Measurements from ENCODE around the gene CASP8.

CASP8 gene

GRCh38 chr2:201244829-201245228, 15.5 kb upstream of the CASP8 start:
- no peak for DNase-seq

DNA sequence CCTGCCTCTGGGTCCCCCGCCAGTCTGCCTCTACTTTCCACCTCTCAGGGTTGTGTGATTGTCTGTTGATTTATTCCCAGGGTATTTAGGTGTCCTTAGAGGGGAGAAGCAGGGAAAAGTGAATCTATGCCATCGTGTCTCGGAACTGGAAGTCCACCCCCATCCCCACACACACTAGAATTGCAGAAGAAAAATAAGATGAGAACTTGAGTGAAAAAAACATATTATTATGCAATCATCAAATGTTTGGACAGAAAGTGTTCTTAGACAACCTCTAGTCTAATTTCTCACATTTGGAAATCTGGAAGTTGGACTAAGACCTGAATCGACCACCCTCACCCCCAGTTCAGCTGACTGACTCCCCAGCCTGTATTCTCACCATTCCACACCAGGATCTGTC, 14.1 kb upstream of the CASP8 start:
- no peak for DNase-seq

- no peak for DNase-seq
These were observed 12.0 kb upstream of the CASP8 start for GRCh38 chr2:201248288-201248844.

DNA sequence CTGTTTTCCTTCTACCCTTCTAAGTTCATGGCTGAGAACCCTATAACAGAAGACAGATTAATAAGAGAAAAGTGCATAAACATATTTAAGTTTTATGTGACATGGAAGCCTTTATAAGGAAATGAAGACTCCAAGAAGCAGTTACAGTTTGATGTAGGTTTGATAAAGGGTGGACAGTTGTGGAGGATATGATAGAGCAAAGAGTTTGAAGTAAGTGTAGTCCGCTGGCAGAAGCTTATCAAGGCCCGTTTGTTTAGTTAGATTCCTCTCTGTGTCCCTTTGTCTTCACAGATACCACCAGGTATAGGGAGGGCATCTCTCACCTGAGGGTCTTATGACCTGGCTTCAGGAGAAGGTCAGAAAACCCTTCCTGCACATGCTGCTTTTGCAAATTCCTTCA, 10.4 kb upstream of the CASP8 start:
- DNase-seq = no peak

DNA sequence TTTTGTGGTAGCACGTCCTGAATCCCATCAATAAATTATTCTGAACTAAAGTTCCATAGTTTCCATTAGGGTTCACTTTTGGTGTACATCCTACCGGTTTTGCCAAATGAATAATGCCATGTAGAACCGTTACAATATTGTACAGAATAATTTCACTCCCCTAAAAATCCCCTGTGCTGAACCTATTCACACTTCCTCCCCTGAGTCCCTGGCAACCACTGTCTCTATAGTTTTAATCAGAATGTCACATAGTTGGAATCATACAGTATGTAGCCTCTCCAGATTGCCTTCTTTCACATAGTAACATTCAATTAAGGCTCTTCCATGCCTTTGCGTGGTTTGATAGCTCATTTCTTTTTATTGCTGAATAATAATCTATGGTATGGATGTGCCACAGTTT, 9.6 kb upstream of the CASP8 start:
- DNase-seq = no peak

- no peak for DNase-seq
These were observed 6.1 kb upstream of the CASP8 start for GRCh38 chr2:201254081-201254730.

DNA sequence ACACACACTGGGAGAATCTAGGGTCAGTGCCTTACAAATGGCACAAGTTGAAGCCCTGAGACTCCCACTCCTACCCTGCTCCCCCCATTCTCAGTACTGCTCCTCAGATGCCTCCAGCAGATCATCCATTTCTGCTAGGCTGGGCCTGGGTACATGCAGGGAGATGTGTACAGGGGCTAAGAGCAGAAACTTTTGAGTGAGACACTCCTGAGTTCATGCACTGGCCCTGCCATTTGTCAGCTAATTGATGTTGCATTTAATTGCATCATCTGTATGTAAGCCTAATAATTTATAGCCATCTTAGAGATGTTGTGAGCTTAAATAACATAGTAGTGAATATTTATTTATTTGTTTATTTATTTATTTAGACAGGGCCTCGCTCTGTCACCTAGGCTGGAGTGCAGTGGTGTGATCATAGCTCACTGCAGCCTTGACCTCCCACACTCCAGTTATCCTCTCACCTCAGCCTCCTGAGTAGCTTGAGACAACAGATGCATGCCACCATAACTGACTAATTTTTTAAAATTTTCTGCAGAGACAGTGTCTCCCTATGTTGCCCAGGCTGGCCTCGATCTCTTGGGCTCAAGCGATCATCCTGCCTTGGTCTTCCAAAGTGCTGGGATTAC, 4.8 kb upstream of the CASP8 start:
- no peak for DNase-seq

DNA sequence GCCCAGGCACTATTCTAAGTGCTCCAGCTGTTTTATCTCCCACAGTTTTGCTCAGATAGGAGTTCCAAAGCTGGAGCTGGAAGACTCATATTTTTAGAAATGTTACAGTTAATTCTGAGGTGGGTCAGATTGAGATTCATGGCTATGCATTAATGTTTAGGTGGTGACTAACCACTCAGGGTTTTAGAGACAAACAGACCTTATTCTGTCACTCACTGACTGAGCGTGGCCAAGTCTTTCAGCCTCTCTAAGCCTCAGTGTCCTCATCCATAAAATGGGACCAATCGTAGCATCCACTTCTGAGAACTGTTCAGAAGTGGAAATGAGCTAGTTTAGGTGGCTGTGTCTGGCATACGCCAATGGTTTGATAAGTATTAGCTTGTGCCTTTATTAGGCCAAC, 4.3 kb upstream of the CASP8 start:
- DNase-seq = no peak

DNA sequence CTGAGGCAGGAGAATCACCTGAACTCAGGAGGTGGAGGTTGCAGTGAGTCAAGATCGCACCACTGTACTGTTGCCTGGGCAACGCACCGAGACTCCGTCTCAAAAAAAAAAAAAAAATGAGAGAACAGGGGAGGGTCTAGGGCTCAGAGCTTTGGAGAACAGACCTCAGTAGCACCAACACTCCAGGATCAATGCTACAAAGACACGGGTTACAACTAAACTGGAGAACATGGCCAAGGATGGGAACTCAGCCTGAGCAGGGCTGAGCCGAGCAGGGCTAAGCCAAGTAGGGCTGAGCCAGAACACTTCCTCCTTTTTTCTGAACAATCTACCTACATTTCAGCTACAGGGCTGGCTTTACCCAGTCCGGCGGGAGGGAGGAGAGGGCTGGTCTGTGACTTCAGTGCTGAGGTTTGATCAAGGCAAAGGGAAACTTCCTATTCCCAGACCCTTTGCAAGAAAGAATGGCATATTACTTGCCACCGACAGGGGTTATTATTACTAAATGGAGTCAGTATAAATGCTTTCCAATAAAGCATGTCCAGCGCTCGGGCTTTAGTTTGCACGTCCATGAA, 2.9 kb upstream of the CASP8 start:
- DNase-seq = peak; percentile 79

DNA sequence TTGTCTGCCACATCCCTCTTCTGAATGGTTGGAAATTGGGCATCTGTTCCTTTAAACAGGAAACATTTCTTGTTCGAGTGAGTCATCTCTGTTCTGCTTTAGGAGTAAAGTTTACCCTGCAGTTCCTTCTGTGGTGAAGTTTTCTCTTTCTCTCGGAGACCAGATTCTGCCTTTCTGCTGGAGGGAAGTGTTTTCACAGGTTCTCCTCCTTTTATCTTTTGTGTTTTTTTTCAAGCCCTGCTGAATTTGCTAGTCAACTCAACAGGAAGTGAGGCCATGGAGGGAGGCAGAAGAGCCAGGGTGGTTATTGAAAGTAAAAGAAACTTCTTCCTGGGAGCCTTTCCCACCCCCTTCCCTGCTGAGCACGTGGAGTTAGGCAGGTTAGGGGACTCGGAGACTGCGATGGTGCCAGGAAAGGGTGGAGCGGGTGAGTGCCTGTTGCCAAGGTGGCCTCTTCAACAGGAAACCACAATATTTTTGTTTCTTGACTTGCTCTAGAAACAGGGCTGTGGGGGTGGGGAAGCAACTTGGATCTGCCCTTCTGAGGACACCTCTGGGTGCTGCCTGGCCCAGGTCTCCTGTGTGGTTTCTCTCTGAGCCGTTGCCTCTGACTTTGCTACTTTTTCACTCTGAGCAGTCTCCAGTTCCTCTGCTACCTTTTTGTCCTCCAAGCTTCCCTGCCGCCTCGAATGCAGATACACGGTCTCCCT, 2.2 kb upstream of the CASP8 start:
- peak; percentile 97 for DNase-seq

GRCh38 chr2:201258666-201259615, 1.4 kb upstream of the CASP8 start:
- no peak for DNase-seq

GRCh38 chr2:201261471-201261870, 1.1 kb downstream of the CASP8 start:
- no peak for DNase-seq

DNA sequence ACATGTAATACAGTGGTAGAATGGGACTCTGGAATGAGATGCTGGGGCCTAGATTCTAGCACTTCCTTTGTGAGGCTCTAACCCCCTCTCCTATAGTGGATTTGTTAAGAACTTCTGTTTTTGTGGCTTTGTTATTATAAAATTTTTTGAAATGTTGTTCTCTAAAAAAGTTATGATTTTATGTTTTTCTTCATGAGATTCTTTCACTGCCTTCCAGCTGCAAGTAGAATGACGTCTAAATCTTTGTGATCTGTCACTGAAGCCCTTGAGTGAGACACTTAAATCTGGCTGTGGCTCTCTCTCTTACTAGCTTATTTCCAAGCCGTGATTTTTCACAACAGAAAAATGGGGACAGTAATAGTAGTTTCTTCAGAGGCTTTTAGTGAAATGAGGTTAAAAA, 1.6 kb downstream of the CASP8 start:
- DNase-seq = no peak

DNA sequence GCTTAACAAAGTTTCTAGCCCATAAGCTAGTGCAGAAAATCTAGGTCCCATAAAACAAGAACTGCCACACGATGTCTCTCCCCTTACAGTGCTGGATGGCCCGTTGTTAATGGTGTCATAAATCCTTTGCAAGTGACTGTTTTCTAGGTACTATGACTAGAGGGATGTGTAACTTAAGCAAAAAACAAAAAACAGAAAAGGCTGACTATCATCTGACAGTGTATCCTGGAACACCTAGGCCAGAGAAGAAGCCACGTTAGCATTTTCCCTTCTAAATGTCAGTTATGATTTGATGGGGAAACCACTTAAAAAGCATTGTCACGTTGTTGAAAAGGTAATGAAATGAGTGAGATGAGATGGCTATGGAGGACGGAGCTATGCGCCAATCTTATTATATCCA, 2.4 kb downstream of the CASP8 start:
- DNase-seq = no peak

DNA sequence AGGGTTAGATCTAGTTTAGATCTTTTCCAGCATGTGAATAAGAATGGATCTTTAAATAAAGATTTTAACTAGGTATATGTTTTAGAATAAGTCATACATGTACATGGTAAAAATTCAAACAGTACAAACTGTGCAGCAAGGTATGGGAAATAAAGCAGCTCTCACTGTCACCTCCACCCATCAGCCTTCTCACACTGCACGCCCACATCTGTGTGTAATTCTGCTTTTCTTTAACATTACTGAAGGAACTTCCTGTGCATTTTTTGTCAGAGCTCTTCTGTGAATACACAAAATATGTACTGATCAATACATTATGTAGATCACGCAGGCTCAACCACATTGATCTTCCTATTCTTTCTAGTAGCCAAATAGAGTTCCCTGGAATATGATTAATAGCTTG, 3.4 kb downstream of the CASP8 start:
- no peak for DNase-seq

- DNase-seq = no peak
These were observed 4.3 kb downstream of the CASP8 start for GRCh38 chr2:201264472-201265173.

DNA sequence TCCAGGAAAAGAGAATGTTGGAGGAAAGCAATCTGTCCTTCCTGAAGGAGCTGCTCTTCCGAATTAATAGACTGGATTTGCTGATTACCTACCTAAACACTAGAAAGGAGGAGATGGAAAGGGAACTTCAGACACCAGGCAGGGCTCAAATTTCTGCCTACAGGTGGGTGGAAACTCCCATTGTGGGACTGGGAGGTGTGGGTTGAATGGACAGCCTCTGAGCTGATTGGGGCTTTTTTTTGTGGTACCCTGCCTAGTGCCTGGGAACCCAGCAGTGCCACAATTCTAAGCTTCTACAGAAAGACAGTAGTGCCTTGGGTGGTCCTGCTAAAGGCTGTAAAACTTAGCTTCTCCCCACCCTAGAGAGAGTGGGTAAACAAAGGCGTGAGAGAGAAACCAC, 6.3 kb downstream of the CASP8 start:
- DNase-seq = no peak

GRCh38 chr2:201267278-201268030, 7.1 kb downstream of the CASP8 start:
- no peak for DNase-seq

- no peak for DNase-seq
These were observed 9.4 kb downstream of the CASP8 start for GRCh38 chr2:201269764-201270163.

DNA sequence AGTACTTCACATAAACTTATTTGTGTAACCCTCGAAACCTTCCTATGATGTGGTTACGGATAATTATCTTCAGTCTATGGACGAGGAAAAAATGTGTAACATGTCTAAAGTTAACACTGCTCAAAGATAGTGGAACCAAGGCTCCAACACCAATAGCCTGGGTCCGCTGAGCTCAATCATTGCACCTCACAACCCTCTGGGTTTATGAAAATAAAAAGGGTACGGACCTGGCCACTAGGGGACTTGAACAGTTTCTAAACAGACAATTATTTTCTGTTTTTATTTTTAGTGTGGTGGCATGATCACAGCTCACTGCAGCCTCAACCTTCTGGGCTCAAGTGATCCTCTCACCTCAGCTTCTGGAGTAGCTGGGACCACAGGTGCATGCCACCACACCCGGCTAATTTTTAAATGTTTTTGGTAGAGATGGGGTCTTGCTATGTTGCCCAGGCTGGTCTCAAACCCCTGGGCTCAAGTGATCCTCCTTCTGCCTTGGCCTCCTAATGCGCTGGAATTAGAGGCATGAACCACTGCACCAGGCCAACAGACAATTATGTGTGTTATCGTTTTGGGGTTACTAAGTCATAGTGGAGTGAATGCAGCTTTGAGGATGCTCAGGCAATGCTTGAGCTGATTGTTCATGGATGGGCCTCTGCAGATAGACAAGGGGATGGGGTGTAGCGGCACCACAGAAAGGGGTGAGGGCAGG, 10.1 kb downstream of the CASP8 start:
- no peak for DNase-seq

- DNase-seq = no peak
These were observed 11.6 kb downstream of the CASP8 start for GRCh38 chr2:201271917-201272316.
